ENCODE measurements around the gene RHOBTB3.
"Not testable (repeated sequence)": the region's sequence is repeated elsewhere in the genome, so short reads cannot be mapped to it uniquely, and the experiment has no call there.

RHOBTB3 gene

GRCh38 chr5:95803271-95804148 is 72.4 kb downstream of the RHOBTB3 start:
- no peak for DNase-seq

GRCh38 chr5:95804736-95805539 is 73.8 kb downstream of the RHOBTB3 start:
- no peak for DNase-seq

GRCh38 chr5:95806687-95807086 is 75.6 kb downstream of the RHOBTB3 start:
- no peak for DNase-seq

- no peak for DNase-seq
Observed at GRCh38 chr5:95808013-95808685, 77.0 kb downstream of the RHOBTB3 start.

GRCh38 chr5:95808686-95809413 is 77.7 kb downstream of the RHOBTB3 start:
- DNase-seq = peak; percentile 55 to 80

GRCh38 chr5:95809414-95809960 is 78.4 kb downstream of the RHOBTB3 start:
- DNase-seq = no peak

GRCh38 chr5:95810305-95811125 is 79.4 kb downstream of the RHOBTB3 start:
- no peak for DNase-seq

GRCh38 chr5:95811126-95811423 is 79.9 kb downstream of the RHOBTB3 start:
- not testable (repeated sequence) for DNase-seq

GRCh38 chr5:95811461-95812073 is 80.4 kb downstream of the RHOBTB3 start:
- DNase-seq = not testable (repeated sequence)

- DNase-seq = peak in 1 of 2 experiments; percentile 48
Observed at GRCh38 chr5:95812074-95812471, 80.9 kb downstream of the RHOBTB3 start.

GRCh38 chr5:95813035-95813434 is 81.9 kb downstream of the RHOBTB3 start:
- not testable (repeated sequence) for DNase-seq

- no peak for DNase-seq
Observed at GRCh38 chr5:95815155-95815729, 84.1 kb downstream of the RHOBTB3 start.

GRCh38 chr5:95816341-95816740 is 85.2 kb downstream of the RHOBTB3 start:
- DNase-seq = no peak

- DNase-seq = no peak
Observed at GRCh38 chr5:95816776-95817175, 85.6 kb downstream of the RHOBTB3 start.

- peak in 1 of 2 experiments; percentile 33 for DNase-seq
Observed at GRCh38 chr5:95817430-95817829, 86.3 kb downstream of the RHOBTB3 start.

- no peak for DNase-seq
Observed at GRCh38 chr5:95818181-95819147, 87.3 kb downstream of the RHOBTB3 start.

GRCh38 chr5:95821110-95822021 is 90.2 kb downstream of the RHOBTB3 start:
- no peak for DNase-seq

GRCh38 chr5:95822043-95822541 is 91.0 kb downstream of the RHOBTB3 start:
- no peak for DNase-seq

Data from stimulated activated CD4-positive, alpha-beta T cell treated with anti-CD3 and anti-CD28 coated beads, Interleukin-4, amount 100 ng/mL, for 4 hours (primary cell).